Muscle layer of colon (tissue), 2 donors: ENCODE results near the gene WWOX.

Source experiments
- H3K27ac ChIP-seq: one replicate; pipeline ENCODE4 v1.7.0; 2013; ENCODE audit warnings: low read depth, mild to moderate bottlenecking, low read length, moderate library complexity
- H3K27me3 ChIP-seq, 2 donors: one replicate each; pipeline ENCODE4 v1.7.0; 2013; ENCODE audit warnings: low read length in 2 of 2, mild to moderate bottlenecking in 2 of 2; ENCODE audit not compliant: insufficient read depth in 2 of 2, control insufficient read depth in 1 of 2
- H3K36me3 ChIP-seq: one replicate; pipeline ENCODE4 v1.7.0; 2013; ENCODE audit warnings: mild to moderate bottlenecking, low read length; ENCODE audit not compliant: insufficient read depth
- H3K4me1 ChIP-seq: one replicate; pipeline ENCODE4 v1.7.0; 2013; ENCODE audit warnings: mild to moderate bottlenecking, low read length; ENCODE audit not compliant: insufficient read depth
- H3K4me3 ChIP-seq, 2 donors: one replicate each; pipeline ENCODE4 v1.7.0; 2013; ENCODE audit warnings: low read length in 2 of 2, low read depth in 1 of 2, mild to moderate bottlenecking in 1 of 2, moderate library complexity in 1 of 2
- H3K9ac ChIP-seq: one replicate; pipeline ENCODE4 v1.7.0; 2013; ENCODE audit warnings: low read length
- H3K9me3 ChIP-seq: one replicate; pipeline ENCODE4 v1.7.0; 2013; ENCODE audit warnings: mild to moderate bottlenecking, low read length
- donor health status: abdominal sarcoma.
- donor health status: Adenocarcinoma of cecum.

The WWOX gene

DNA sequence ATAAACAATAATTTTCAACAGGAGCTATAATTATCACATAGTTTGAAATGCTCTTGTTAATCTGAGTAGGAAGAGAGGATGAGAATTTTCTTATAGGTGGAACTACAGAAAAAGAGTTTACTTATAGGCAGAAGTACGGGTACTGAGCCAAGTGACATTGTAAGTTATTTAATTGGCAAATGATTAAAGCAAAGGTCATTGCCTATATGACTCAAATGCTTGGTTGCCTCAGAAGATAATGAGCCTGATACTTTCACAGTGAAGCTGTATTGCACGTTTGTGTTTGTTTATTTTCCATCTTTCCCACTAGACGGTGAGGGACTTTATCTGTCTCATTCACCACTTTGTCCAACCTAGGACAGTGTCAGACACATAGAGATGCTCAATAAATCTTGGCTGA lies 751.8 kb downstream of the WWOX start:
- no peaks in the 10 kb centered on the region for H3K36me3 ChIP-seq
- H3K9ac ChIP-seq, result no peak overlapping the region
- H3K27ac ChIP-seq, result no peak overlapping the region
- H3K27me3 ChIP-seq, result no peaks in the 10 kb centered on the region
- no peak overlapping the region for H3K4me3 ChIP-seq
- H3K9me3 ChIP-seq, result no peaks in the 10 kb centered on the region
- no peaks in the 10 kb centered on the region for H3K4me1 ChIP-seq

DNA sequence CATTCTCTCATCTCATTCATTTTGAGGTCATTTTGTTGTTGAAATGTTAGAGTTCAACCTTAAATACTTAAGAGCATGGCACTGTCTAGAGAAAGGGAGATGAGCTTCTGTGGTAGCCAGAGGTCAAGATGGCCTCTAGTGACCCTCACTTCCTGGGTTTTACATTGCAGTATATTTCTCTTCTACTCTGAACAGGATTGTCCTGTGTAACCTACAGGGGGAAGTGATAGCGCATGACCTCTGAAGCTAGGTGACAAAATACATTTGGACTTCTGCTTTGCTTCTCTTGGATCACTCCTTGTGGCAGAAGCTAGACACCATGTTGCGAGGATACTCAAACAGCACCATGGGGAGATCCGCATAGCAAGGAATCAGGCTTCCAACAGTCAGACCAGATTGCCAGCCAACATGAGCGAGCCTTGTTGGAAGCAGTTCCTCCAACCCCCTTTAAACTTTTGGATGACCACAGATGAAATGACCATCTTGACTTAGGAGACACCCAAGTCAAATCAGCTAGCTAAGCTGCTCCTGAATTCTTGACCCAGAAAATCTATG lies 752.7 kb downstream of the WWOX start:
- Histone ChIP-seq H3K9ac (no peak overlapping the region), H3K9me3 (no peaks in the 10 kb centered on the region), H3K4me1 (no peaks in the 10 kb centered on the region), H3K4me3 (no peak overlapping the region), H3K27me3 (no peaks in the 10 kb centered on the region), H3K27ac (no peak overlapping the region), H3K36me3 (no peaks in the 10 kb centered on the region)

DNA sequence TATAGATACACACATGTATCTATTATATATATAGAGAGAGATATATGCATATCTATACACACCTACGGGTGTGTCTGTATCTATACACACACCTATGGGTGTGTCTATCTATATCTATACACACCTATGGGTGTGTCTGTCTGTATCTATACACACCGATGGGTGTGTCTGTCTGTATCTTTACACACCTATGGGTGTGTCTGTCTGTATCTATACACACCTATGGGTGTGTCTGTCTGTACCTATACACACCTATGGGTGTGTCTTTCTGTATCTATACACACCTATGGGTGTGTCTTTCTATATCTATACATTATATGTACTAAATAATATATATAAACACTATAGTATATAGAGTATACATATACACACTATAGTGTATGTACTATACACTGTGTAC lies 762.6 kb downstream of the WWOX start:
- H3K27me3 ChIP-seq, result no peaks in the 10 kb centered on the region
- no peaks in the 10 kb centered on the region for H3K4me1 ChIP-seq
- H3K4me3 ChIP-seq, result no peak overlapping the region
- no peak overlapping the region for H3K27ac ChIP-seq
- H3K36me3 ChIP-seq, result no peaks in the 10 kb centered on the region
- no peak overlapping the region for H3K9ac ChIP-seq
- H3K9me3 ChIP-seq, result no peaks in the 10 kb centered on the region

DNA sequence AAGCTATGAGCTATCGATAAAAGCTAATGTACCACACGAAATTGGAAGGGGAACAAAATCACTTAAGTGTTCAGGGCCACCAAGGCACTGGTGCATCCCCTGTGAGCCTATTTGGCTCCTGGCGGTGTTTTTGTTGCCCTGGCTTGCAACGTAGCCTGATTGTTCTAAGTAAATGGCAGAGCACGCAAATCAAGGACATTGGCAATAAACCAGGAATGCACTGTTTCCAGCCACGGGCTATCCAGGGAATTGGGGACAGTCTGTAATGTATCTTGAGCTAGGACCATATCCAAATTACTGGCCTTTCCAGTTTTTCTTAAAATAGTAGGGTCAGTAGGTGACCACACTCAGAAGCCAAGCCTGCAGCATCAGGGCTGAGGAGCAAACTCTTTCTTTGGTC lies 767.1 kb downstream of the WWOX start:
- Histone ChIP-seq H3K27ac (no peak overlapping the region), H3K9me3 (no peaks in the 10 kb centered on the region), H3K9ac (no peak overlapping the region), H3K4me3 (no peak overlapping the region), H3K36me3 (no peaks in the 10 kb centered on the region), H3K4me1 (no peaks in the 10 kb centered on the region), H3K27me3 (no peaks in the 10 kb centered on the region)

- Histone ChIP-seq H3K9me3 (no peaks in the 10 kb centered on the region), H3K27me3 (no peaks in the 10 kb centered on the region), H3K4me1 (no peaks in the 10 kb centered on the region), H3K27ac (no peak overlapping the region), H3K36me3 (no peaks in the 10 kb centered on the region), H3K4me3 (no peak overlapping the region), H3K9ac (no peak overlapping the region)
These were observed 770.0 kb downstream of the WWOX start for GRCh38 chr16:78869492-78869891.

GRCh38 chr16:78871241-78871640 lies 771.8 kb downstream of the WWOX start:
- H3K27me3 ChIP-seq, result no peaks in the 10 kb centered on the region
- H3K4me1 ChIP-seq, result no peaks in the 10 kb centered on the region
- no peak overlapping the region for H3K9ac ChIP-seq
- H3K9me3 ChIP-seq, result no peaks in the 10 kb centered on the region
- no peaks in the 10 kb centered on the region for H3K36me3 ChIP-seq
- no peak overlapping the region for H3K4me3 ChIP-seq
- no peak overlapping the region for H3K27ac ChIP-seq

DNA sequence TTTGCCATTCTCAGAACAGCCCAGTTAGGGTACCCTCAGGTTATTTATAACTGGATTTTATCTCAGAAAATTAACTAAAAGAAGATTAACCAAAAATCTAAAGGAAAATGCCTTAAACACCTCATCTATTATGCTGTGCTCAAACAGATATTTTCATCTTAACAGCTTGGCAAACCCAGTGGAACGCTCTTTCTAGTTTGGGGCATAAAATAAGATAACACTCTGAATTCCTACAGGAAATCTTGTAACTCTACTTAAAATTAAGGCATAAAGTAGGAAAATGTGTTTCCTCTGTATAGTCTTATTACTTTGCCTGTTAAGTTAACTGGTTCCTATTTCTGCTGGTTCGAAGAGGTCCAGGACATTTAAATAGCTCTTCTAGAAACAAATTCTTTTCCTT lies 777.2 kb downstream of the WWOX start:
- Histone ChIP-seq H3K27ac (no peak overlapping the region), H3K27me3 (no peaks in the 10 kb centered on the region), H3K9ac (no peak overlapping the region), H3K36me3 (no peaks in the 10 kb centered on the region), H3K4me1 (peaks cover 8% of the 10 kb centered on the region), H3K9me3 (no peaks in the 10 kb centered on the region), H3K4me3 (no peak overlapping the region)

GRCh38 chr16:78877114-78877655 lies 777.7 kb downstream of the WWOX start:
- Histone ChIP-seq H3K9ac (no peak overlapping the region), H3K4me1 (peaks cover 8% of the 10 kb centered on the region), H3K4me3 (no peak overlapping the region), H3K27ac (no peak overlapping the region), H3K27me3 (no peaks in the 10 kb centered on the region), H3K36me3 (no peaks in the 10 kb centered on the region), H3K9me3 (no peaks in the 10 kb centered on the region)

- H3K36me3 ChIP-seq, result no peaks in the 10 kb centered on the region
- H3K27me3 ChIP-seq, result no peaks in the 10 kb centered on the region
- no peak overlapping the region for H3K4me3 ChIP-seq
- no peak overlapping the region for H3K9ac ChIP-seq
- H3K4me1 ChIP-seq, result peaks cover 8% of the 10 kb centered on the region
- no peaks in the 10 kb centered on the region for H3K9me3 ChIP-seq
- no peak overlapping the region for H3K27ac ChIP-seq
These were observed 779.1 kb downstream of the WWOX start for GRCh38 chr16:78878570-78878969.

- Histone ChIP-seq H3K36me3 (no peaks in the 10 kb centered on the region), H3K4me3 (no peak overlapping the region), H3K9me3 (no peaks in the 10 kb centered on the region), H3K27me3 (no peaks in the 10 kb centered on the region), H3K27ac (no peak overlapping the region), H3K4me1 (peaks cover 8% of the 10 kb centered on the region), H3K9ac (no peak overlapping the region)
These were observed 779.6 kb downstream of the WWOX start for GRCh38 chr16:78879011-78879410.

DNA sequence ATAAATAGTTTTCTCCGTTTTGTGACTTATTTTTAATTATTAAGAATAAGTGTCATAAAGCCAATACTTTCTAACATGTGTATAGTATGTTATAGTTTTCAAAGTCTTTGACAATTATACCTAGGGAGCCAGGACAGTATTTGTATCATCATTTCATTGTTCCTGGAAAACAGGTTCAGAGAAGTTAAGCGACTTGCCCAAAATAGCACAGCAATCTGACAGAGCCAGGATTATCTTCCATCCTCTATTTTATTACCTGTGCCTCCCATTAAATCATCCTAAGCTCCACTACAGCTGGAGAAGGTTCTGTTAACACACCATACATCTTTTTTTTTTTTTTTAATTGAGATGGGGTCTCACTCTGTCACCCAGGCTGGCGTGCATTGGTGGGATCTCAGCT lies 782.7 kb downstream of the WWOX start:
- H3K4me1 ChIP-seq, result peaks cover 8% of the 10 kb centered on the region
- H3K36me3 ChIP-seq, result no peaks in the 10 kb centered on the region
- no peaks in the 10 kb centered on the region for H3K9me3 ChIP-seq
- H3K9ac ChIP-seq, result no peak overlapping the region
- H3K27ac ChIP-seq, result no peak overlapping the region
- H3K27me3 ChIP-seq, result no peaks in the 10 kb centered on the region
- H3K4me3 ChIP-seq, result no peak overlapping the region

DNA sequence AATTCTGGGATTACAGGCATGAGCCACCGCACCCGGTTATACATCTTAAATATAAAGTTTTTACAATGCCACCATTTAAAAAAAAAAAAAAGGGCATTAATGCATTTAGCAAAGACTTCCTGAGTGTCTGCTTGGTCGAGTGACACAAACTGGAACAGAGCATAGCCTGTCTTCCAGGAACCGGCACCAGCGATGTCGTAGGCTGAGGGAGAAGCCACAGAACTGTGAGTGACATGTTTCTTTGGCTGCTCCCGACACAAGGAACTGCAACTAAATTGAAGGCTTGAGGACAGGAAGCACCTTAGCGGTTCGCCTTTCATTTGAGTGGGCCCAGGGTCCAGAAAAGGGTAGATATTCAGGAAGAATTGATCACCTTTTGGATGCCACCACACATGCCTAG lies 783.3 kb downstream of the WWOX start:
- Histone ChIP-seq H3K9ac (no peak overlapping the region), H3K36me3 (no peaks in the 10 kb centered on the region), H3K27me3 (no peaks in the 10 kb centered on the region), H3K4me1 (peaks cover 8% of the 10 kb centered on the region), H3K4me3 (no peak overlapping the region), H3K9me3 (no peaks in the 10 kb centered on the region), H3K27ac (no peak overlapping the region)
